ENCODE data around the gene TTC13.

Gene TTC13

GRCh38 chr1:231001892-231002291 lies 23.2 kb upstream of the TTC13 start:
- peaks cover 35% of the 10 kb centered on the region for H3K36me3 ChIP-seq (replicated peaks)
- no peak for TF ChIP-seq CTCF (IDR thresholded peaks at IDR 0.05; ENCODE audit: low read depth, low read length, missing control alignments)
- H3K4me3 ChIP-seq (ENCODE audit: low read depth, low read length), result no peak overlapping the region
- in situ Hi-C loops (cut with HindIII; ENCODE audit: low pct_ligation_motif_present, low sequenced_read_pairs), result no loop called here
- DNase-seq, result no peak
- H3K27me3 ChIP-seq (replicated peaks), result no peaks in the 10 kb centered on the region
- H3K27ac ChIP-seq, result no peak overlapping the region

DNA sequence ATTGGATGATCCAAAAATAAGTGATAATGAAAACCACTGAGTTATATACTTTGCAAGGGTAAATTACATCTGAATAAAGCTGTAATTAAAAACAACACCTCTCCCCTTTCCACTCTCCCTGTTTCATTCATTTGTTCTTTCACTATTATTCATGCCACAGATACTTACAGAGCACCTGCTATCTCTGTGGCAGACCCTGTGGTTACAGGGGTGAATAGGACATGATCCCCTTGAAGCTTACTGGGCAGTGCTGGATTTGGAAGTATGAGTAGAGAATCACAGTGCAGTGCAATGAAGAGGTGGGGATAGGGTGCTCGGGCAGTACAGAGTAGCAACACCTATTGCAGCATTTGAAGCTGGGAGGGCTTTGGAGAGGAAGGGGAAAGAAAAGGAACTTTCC lies 22.0 kb upstream of the TTC13 start:
- H3K27ac ChIP-seq, result no peak overlapping the region
- H3K27me3 ChIP-seq (replicated peaks), result no peaks in the 10 kb centered on the region
- DNase-seq, result no peak
- in situ Hi-C loops (cut with HindIII; ENCODE audit: low pct_ligation_motif_present, low sequenced_read_pairs), result no loop called here
- H3K36me3 ChIP-seq (replicated peaks), result peaks cover 38% of the 10 kb centered on the region
- no peak for TF ChIP-seq CTCF (IDR thresholded peaks at IDR 0.05; ENCODE audit: low read depth, low read length, missing control alignments)
- H3K4me3 ChIP-seq (ENCODE audit: low read depth, low read length), result no peak overlapping the region

DNA sequence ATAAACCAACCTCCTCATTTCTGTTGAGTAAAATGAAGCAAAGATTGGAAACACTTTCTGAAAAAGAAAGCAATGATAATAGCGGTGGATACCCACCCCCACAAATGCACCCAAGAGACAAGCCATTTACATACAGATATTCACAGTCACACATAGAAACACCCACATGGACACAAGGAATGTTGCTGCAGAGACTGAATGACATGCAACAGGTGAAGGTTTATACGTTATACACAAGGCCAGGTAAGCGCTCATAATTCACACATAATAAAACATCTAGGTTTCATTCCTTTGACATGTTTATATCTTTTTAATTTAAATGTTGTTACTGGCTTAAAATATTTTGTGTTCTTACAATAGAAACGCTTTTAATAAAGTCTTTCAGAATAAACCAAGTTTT lies 21.5 kb upstream of the TTC13 start:
- Histone ChIP-seq H3K27ac (no peak overlapping the region), H3K36me3 (replicated peaks) (peaks cover 38% of the 10 kb centered on the region), H3K4me3 (ENCODE audit: low read depth, low read length) (no peak overlapping the region), H3K27me3 (replicated peaks) (no peaks in the 10 kb centered on the region)
- DNase-seq, result no peak
- in situ Hi-C loops (cut with HindIII; ENCODE audit: low pct_ligation_motif_present, low sequenced_read_pairs), result no loop called here
- no peak for TF ChIP-seq CTCF (IDR thresholded peaks at IDR 0.05; ENCODE audit: low read depth, low read length, missing control alignments)

DNA sequence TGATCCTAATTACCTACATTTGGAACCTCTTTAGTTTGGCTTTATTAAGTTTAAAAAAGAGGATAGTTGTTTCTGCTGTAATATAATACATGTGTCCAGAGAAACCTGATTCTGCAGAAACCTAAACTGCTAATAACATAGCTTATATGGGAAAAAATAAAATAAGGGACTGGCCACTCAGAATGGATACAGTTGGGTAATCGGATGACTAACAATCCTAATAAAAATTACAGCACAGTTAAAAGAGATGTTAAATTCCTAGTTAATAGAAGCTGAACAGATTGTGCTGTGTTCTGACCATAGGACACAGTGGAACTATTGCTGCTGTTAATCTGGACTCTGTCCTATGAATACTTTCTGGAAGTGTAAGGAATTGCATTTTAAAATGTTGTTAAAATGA lies 16.2 kb upstream of the TTC13 start:
- H3K27me3 ChIP-seq (replicated peaks), result no peaks in the 10 kb centered on the region
- DNase-seq, result no peak
- no peak overlapping the region for H3K27ac ChIP-seq
- H3K4me3 ChIP-seq (ENCODE audit: low read depth, low read length), result no peak overlapping the region
- no peak for TF ChIP-seq CTCF (IDR thresholded peaks at IDR 0.05; ENCODE audit: low read depth, low read length, missing control alignments)
- in situ Hi-C loops (cut with HindIII; ENCODE audit: low pct_ligation_motif_present, low sequenced_read_pairs), result no loop called here
- peaks cover 40% of the 10 kb centered on the region for H3K36me3 ChIP-seq (replicated peaks)

DNA sequence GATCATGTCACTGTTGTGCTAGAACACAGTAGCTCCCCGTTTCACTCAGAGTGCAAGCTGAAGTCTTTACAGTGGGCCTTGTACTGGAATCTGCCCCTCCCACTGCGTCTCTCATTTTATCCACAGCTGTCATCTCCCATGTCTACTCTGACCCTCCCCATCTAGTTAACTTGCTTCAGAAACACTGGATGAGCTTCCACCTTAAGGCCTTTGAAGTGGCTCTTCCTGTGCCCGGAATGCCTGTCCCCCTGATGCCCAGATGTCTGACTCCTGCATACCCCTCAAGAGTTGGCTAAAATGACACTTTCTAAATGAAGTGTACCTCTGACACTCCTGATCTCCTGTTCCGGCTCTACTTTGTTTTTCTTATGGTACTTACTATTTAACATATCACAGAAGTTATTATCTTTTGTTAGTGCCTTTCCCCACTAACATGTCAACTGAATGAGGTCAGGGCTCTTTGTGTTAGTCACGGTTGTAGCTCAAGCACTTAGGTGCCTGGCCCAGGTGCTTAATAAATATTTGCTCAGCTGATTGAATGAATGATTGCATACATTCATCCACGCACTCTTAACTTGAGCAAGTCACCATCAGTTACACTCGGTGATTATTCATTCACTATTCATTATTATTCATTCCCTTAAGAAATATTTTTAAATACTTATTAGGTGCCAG lies 13.6 kb upstream of the TTC13 start:
- H3K36me3 ChIP-seq (replicated peaks), result peaks cover 17% of the 10 kb centered on the region

More for the DNA sequence above, 13.6 kb upstream of the TTC13 start:
- no peak for DNase-seq
- TF ChIP-seq CTCF (IDR thresholded peaks at IDR 0.05; ENCODE audit: low read depth, low read length, missing control alignments), result no peak
- Histone ChIP-seq H3K27ac (no peak overlapping the region), H3K4me3 (ENCODE audit: low read depth, low read length) (no peak overlapping the region), H3K27me3 (replicated peaks) (no peaks in the 10 kb centered on the region)
- in situ Hi-C loops (cut with HindIII; ENCODE audit: low pct_ligation_motif_present, low sequenced_read_pairs), result no loop called here

Data from brain microvascular endothelial cell (primary cell).